HCT116 (cell line): Measurements from ENCODE around the gene PEF1. TPM values are rescaled to one million over a fixed set of nuclear protein-coding genes. Genes with fewer than 3 reads are reported as not detected.
A peak's percentile ranks its signal among the peaks of the same experiment; 100 is the strongest.

Experiments
- ATAC-seq: fragments of 200-7000 bp; cut with Tn5 transposase; 2 replicates; pipeline ENCODE4 v1.9.1; 2020; ENCODE audit warnings: mild to moderate bottlenecking, moderate library complexity
- BruUV-seq: library from RNA; stranded (reverse); fragments of 400-500 nt; replicated peaks from 2 replicates; lab custom pipeline; 2021; lab: Mats Ljungman, UMichigan
- CTCF ChIA-PET: fragments of 300-600 bp; sonication (Branson Sonifier 250); formaldehyde crosslinking; loops from one replicate; lab custom pipeline; 2021; ENCODE audit warnings: antibody characterized with exemption; lab: Charles Lee
- POLR2A ChIA-PET: fragments of 300-600, 350-600 bp; sonication (Branson Sonifier 250); formaldehyde crosslinking; loops from one replicate; lab custom pipeline; 2021; ENCODE audit warnings: antibody characterized with exemption; lab: Charles Lee
- RAD21 ChIA-PET, 2 experiments: fragments of 300-600 bp; sonication (Branson Sonifier 250); formaldehyde crosslinking; loops; one replicate each; lab custom pipeline; 2023; ENCODE audit warnings: low total read pairs in 2 of 2; ENCODE audit not compliant: uncharacterized antibody in 2 of 2, unreplicated experiment in 2 of 2, low non-redundant PET in 1 of 2; lab: Charles Lee
- DNase-seq: peaks from one replicate; pipeline ENCODE4 v3.0.0-alpha.2; 2010; ENCODE audit warnings: low read depth, low spot score
- H2AFZ ChIP-seq: fragments of 200-600 bp; shearing (Covaris generic), sonication (generic); 2 replicates; pipeline ENCODE4 v1.6.1; 2017; ENCODE audit warnings: low read depth, mixed run types, mixed read lengths, antibody characterized with exemption, low read length; ENCODE audit not compliant: poor library complexity, severe bottlenecking
- H3K27ac ChIP-seq: 2 replicates; pipeline ENCODE4 v1.5.1; 2012; ENCODE audit warnings: low read depth, low read length
- H3K27me3 ChIP-seq: fragments of 200-600 bp; sonication (generic); 2 replicates; pipeline ENCODE4 v1.6.1; 2016; ENCODE audit warnings: mixed run types, low read length, mixed read lengths; ENCODE audit not compliant: insufficient read depth
- H3K36me3 ChIP-seq, 2 experiments: fragments of 200-500 bp in 1 of 2; fragments of 200-600 bp in 1 of 2; sonication (Bioruptor generic) in 1 of 2; sonication (generic) in 1 of 2; 2 replicates each; pipeline versions ENCODE4 v1.5.1 to v1.6.1; 2014 to 2016; ENCODE audit warnings: low read length in 2 of 2, inconsistent platforms in 1 of 2, mixed read lengths in 1 of 2, mixed run types in 1 of 2; ENCODE audit not compliant: insufficient read depth in 2 of 2, control insufficient read depth in 1 of 2
- H3K4me1 ChIP-seq, 2 experiments: fragments of 200-600 bp in 1 of 2; sonication (generic) in 1 of 2; 2 replicates each; pipeline versions ENCODE4 v1.5.1 to v1.6.1; 2012 to 2017; ENCODE audit warnings: low read length in 2 of 2, inconsistent platforms in 1 of 2, mild to moderate bottlenecking in 1 of 2, mixed read lengths in 1 of 2, mixed run types in 1 of 2, moderate library complexity in 1 of 2; ENCODE audit not compliant: insufficient read depth in 2 of 2, control insufficient read depth in 1 of 2
- H3K4me2 ChIP-seq: fragments of 200-600 bp; sonication (generic); 2 replicates; pipeline ENCODE4 v1.6.1; 2017; ENCODE audit warnings: mixed run types, low read length, mixed read lengths
- H3K4me3 ChIP-seq, 2 experiments: fragments of 200-600 bp in 1 of 2; sonication (generic) in 1 of 2; replicated peaks in 1 of 2; 2 replicates each; pipeline ENCODE4 v1.5.1; 2011 to 2016; ENCODE audit warnings: low read length in 2 of 2, control low read depth in 1 of 2, low read depth in 1 of 2, mild to moderate bottlenecking in 1 of 2, mixed read lengths in 1 of 2, mixed run types in 1 of 2
- H3K79me2 ChIP-seq: fragments of 200-600 bp; sonication (generic); 2 replicates; pipeline ENCODE4 v1.6.1; 2017; ENCODE audit warnings: mild to moderate bottlenecking, mixed run types, low read length, moderate library complexity, mixed read lengths; ENCODE audit not compliant: insufficient read depth
- H3K9ac ChIP-seq: fragments of 200-600 bp; sonication (generic); 2 replicates; pipeline ENCODE4 v1.6.1; 2016; ENCODE audit warnings: low read length, mixed read lengths
- H3K9me2 ChIP-seq: fragments of 200-600 bp; sonication (generic), shearing (Covaris generic); 2 replicates; pipeline ENCODE4 v1.6.1; 2017; ENCODE audit warnings: mixed run types, mild to moderate bottlenecking, moderate library complexity; ENCODE audit not compliant: insufficient read depth
- H3K9me3 ChIP-seq, 2 experiments: fragments of 200-500 bp in 1 of 2; fragments of 200-600 bp in 1 of 2; sonication (Bioruptor generic) in 1 of 2; sonication (generic) in 1 of 2; 2 replicates each; pipeline ENCODE4 v1.6.1; 2014 to 2017; ENCODE audit warnings: low read length in 2 of 2, mixed read lengths in 2 of 2, inconsistent platforms in 1 of 2, low read depth in 1 of 2, mild to moderate bottlenecking in 1 of 2, mixed run types in 1 of 2, moderate library complexity in 1 of 2; ENCODE audit not compliant: control insufficient read depth in 1 of 2, insufficient read depth in 1 of 2
- H4K20me1 ChIP-seq: fragments of 200-600 bp; sonication (generic), shearing (Covaris generic); 2 replicates; pipeline ENCODE4 v1.6.1; 2017; ENCODE audit warnings: mixed run types, mild to moderate bottlenecking, moderate library complexity; ENCODE audit not compliant: insufficient read depth
- CTCF ChIP-seq, 3 experiments: fragments of 200-600 bp in 1 of 3; sonication (generic) in 1 of 3; IDR thresholded peaks in 2 of 3; conservative IDR thresholded peaks in 1 of 3; 2 replicates each; pipeline ENCODE4 v1.5.1; 2012 to 2017; ENCODE audit warnings: low read depth in 2 of 3, low read length in 2 of 3, antibody characterized with exemption in 1 of 3, borderline replicate concordance in 1 of 3, control low read depth in 1 of 3, mild to moderate bottlenecking in 1 of 3, mixed read lengths in 1 of 3, mixed run types in 1 of 3, moderate library complexity in 1 of 3; ENCODE audit not compliant: insufficient read depth in 1 of 3
- ELF1 ChIP-seq: IDR thresholded peaks from 2 replicates; pipeline ENCODE4 v1.6.1; 2012; ENCODE audit warnings: low read depth, borderline replicate concordance
- EZH2 ChIP-seq: fragments of 200-600 bp; sonication (generic); IDR thresholded peaks from 2 replicates; pipeline ENCODE4 v1.6.1; 2017; ENCODE audit warnings: antibody characterized with exemption, mixed run types
- EZH2phosphoT487 ChIP-seq: fragments of 200-600 bp; IDR thresholded peaks from 2 replicates; pipeline ENCODE4 v1.6.1; 2018; ENCODE audit warnings: antibody characterized with exemption, borderline replicate concordance
- FOSL1 ChIP-seq: IDR thresholded peaks from 2 replicates; pipeline ENCODE4 v1.6.1; 2012; ENCODE audit warnings: low read depth
- MAX ChIP-seq: IDR thresholded peaks from 2 replicates; pipeline ENCODE4 v1.6.1; 2012
- POLR2A ChIP-seq: IDR thresholded peaks from 2 replicates; pipeline ENCODE4 v1.7.0; 2011; ENCODE audit warnings: borderline replicate concordance; ENCODE audit not compliant: insufficient read depth, insufficient read length; ENCODE audit errors: extremely low read depth
- RAD21 ChIP-seq: IDR thresholded peaks from 2 replicates; pipeline ENCODE4 v1.6.1; 2012; ENCODE audit warnings: low read depth, mild to moderate bottlenecking
- REST ChIP-seq: IDR thresholded peaks from 2 replicates; pipeline ENCODE4 v1.6.1; 2012; ENCODE audit warnings: low read depth
- SP1 ChIP-seq: IDR thresholded peaks from 2 replicates; pipeline ENCODE4 v1.6.1; 2012; ENCODE audit warnings: low read depth
- SRF ChIP-seq: IDR thresholded peaks from 2 replicates; pipeline ENCODE4 v1.6.1; 2012; ENCODE audit warnings: low read depth
- TCF7L2 ChIP-seq: IDR thresholded peaks from 2 replicates; pipeline ENCODE4 v1.7.0; 2011; ENCODE audit warnings: borderline replicate concordance, inconsistent platforms; ENCODE audit not compliant: insufficient read depth, insufficient read length; ENCODE audit errors: extremely low read depth
- YY1 ChIP-seq: IDR thresholded peaks from 2 replicates; pipeline ENCODE4 v1.6.1; 2011; ENCODE audit warnings: low read length, low read depth, moderate library complexity, mild to moderate bottlenecking; ENCODE audit not compliant: insufficient replicate concordance; ENCODE audit errors: extremely low read depth
- ZFX ChIP-seq: fragments of 450-650 bp; IDR thresholded peaks from 2 replicates; pipeline ENCODE4 v1.6.1; 2017
- intact Hi-C: fragments of 100-400 bp; cut with micrococcal nuclease; formaldehyde crosslinking; loops from 2 replicates; pipeline ENCODE4 v1.10.0; 2022
- total RNA-seq: library from RNA; stranded (reverse); gene quantifications from one replicate; pipeline ENCODE4 v1.2.1, GENCODE V29; 2021; ENCODE audit not compliant: unreplicated experiment

Gene PEF1
- total RNA-seq, 1 experiment from 2014 or later = 37.6 TPM

GRCh38 chr1:31591425-31592093 lies 53.1 kb downstream of the PEF1 start:
- 0 out of 4 replicates have a peak overlapping the region, but pooled peaks of 1 of the 2 experiments have one; percentile 4 for H3K4me3 ChIP-seq
- H3K79me2 ChIP-seq = no peaks in the 10 kb centered on the region
- ATAC-seq (no peak), DNase-seq (no peak)
- BruUV-seq = no TSS peak
- H3K27me3 ChIP-seq = no peaks in the 10 kb centered on the region
- H3K36me3 ChIP-seq = 0 out of 4 replicates have a peak, but pooled peaks cover 0 to 3% of the 10 kb centered on the region in 2 experiments
- POLR2A ChIA-PET = interaction anchor here (1.0 to 1.2 kb wide), 2 partner anchors 14 to 42 kb away, joined by 3 read pairs; no protein-coding TSS in a partner anchor
- H3K9me3 ChIP-seq = no peaks in the 10 kb centered on the region
- 0 out of 2 replicates have a peak overlapping the region, but pooled peaks have one; percentile 5 for H3K9ac ChIP-seq
- intact Hi-C loops = no loop called here
- H3K4me1 ChIP-seq = peaks cover 51 to 63% of the 10 kb centered on the region in 2 experiments
- no peaks in the 10 kb centered on the region for H4K20me1 ChIP-seq
- peak overlapping the region; percentile 57 for H3K4me2 ChIP-seq
- no peaks in the 10 kb centered on the region for H3K9me2 ChIP-seq
- no peak overlapping the region for H2AFZ ChIP-seq
- TF ChIP-seq FOSL1 = no peak
- TF ChIP-seq SRF = no peak
- no peak for TF ChIP-seq MAX
- no peak for TF ChIP-seq RAD21
- TF ChIP-seq EZH2phosphoT487 = no peak
- no peak for TF ChIP-seq CTCF (IDR thresholded peaks at IDR 0.05 in 2 of 3, conservative IDR thresholded peaks at IDR 0.05 in 1 of 3; ENCODE audit: borderline replicate concordance in 1 of 3, insufficient read depth in 1 of 3, low read depth in 2 of 3, low read length in 2 of 3)
- TF ChIP-seq POLR2A = no peak
- TF ChIP-seq ZFX = no peak
- TF ChIP-seq SP1 = no peak
- no peak for TF ChIP-seq REST
- no peak for TF ChIP-seq EZH2
- no peak for TF ChIP-seq TCF7L2
- TF ChIP-seq ELF1 = no peak
- TF ChIP-seq YY1 = no peak
- no peak overlapping the region for H3K27ac ChIP-seq
- RAD21 ChIA-PET = interaction anchor here in 1 of 2 experiments (0.6 kb wide), 1 partner anchor 34 kb away, joined by 3 read pairs; no protein-coding TSS in a partner anchor
- CTCF ChIA-PET = interaction anchor here (0.8 to 1.7 kb wide), 7 partner anchors 25 to 409 kb away, joined by 3 to 6 read pairs (median 3); no protein-coding TSS in a partner anchor
